Smooth muscle cell (in vitro differentiated cells): ENCODE measurements around the gene TERB1. TPM values are rescaled to one million over a fixed set of nuclear protein-coding genes. Genes with fewer than 3 reads are reported as not detected.

Experiments
- DNase-seq: peaks from one replicate; lab custom pipeline; 2025; ENCODE audit not compliant: unreplicated experiment; lab: John Stamatoyannopoulos, UW
- H2AFZ ChIP-seq: fragments of 200-600 bp; sonication (generic); 2 replicates; pipeline ENCODE4 v1.6.0; 2016; ENCODE audit warnings: antibody characterized with exemption, low read depth, mild to moderate bottlenecking
- H3F3A ChIP-seq: fragments of 200-600 bp; sonication (generic); 2 replicates; pipeline ENCODE4 v1.6.0; 2017; ENCODE audit warnings: antibody characterized with exemption, low read depth
- H3K27ac ChIP-seq: fragments of 200-600 bp; sonication (generic); 2 replicates; pipeline ENCODE4 v1.5.1; 2016; ENCODE audit warnings: low read depth, mild to moderate bottlenecking
- H3K27me3 ChIP-seq: fragments of 200-600 bp; sonication (generic); 2 replicates; pipeline ENCODE4 v1.6.1; 2016; ENCODE audit warnings: low read depth, mild to moderate bottlenecking
- H3K36me3 ChIP-seq: fragments of 200-600 bp; sonication (generic); 2 replicates; pipeline ENCODE4 v1.5.1; 2016; ENCODE audit warnings: low read depth
- H3K4me1 ChIP-seq: fragments of 200-600 bp; sonication (generic); 2 replicates; pipeline ENCODE4 v1.5.1; 2016; ENCODE audit warnings: low read depth
- H3K4me2 ChIP-seq: fragments of 200-600 bp; sonication (generic); 2 replicates; pipeline ENCODE4 v1.6.0; 2016; ENCODE audit warnings: mild to moderate bottlenecking
- H3K4me3 ChIP-seq: fragments of 200-600 bp; sonication (generic); 2 replicates; pipeline ENCODE4 v1.5.1; 2016; ENCODE audit warnings: mild to moderate bottlenecking
- H3K79me2 ChIP-seq: fragments of 200-600 bp; sonication (generic); 2 replicates; pipeline ENCODE4 v1.6.0; 2016; ENCODE audit warnings: low read depth, mild to moderate bottlenecking
- H3K9ac ChIP-seq: fragments of 200-600 bp; sonication (generic); 2 replicates; pipeline ENCODE4 v1.6.0; 2016; ENCODE audit warnings: low read depth
- H3K9me3 ChIP-seq: fragments of 200-600 bp; sonication (generic); replicated peaks from 2 replicates; pipeline ENCODE4 v1.5.1; 2016; ENCODE audit warnings: low read depth
- H4K20me1 ChIP-seq: fragments of 200-600 bp; sonication (generic); 2 replicates; pipeline ENCODE4 v1.6.0; 2016; ENCODE audit warnings: low read depth
- CTCF ChIP-seq: fragments of 200-600 bp; sonication (generic); IDR thresholded peaks from 2 replicates; pipeline ENCODE4 v1.5.1; 2017; ENCODE audit warnings: borderline replicate concordance, mild to moderate bottlenecking, antibody characterized with exemption; ENCODE audit not compliant: insufficient read depth, poor library complexity, severe bottlenecking
- WGBS: methylation state at CpG from one replicate; pipeline ENCODE4 v1.1.7; 2016; ENCODE audit warnings: low lambda C conversion rate; 5-methylcytosine and 5-hydroxymethylcytosine counted together
- polyA plus RNA-seq: library from polyadenylated mRNA; unstranded; fragments of >200 nt; fragmentation: Nextera tagmentation; extraction: Ambion mirVana; gene quantifications from 2 replicates; pipeline ENCODE4 v1.2.1, GENCODE V29; 2016
- total RNA-seq: library from RNA; depleted of rRNA; stranded (reverse); fragments of >200 nt; gene quantifications from 2 replicates; pipeline ENCODE4 v1.2.3, GENCODE V29; 2014

TERB1 gene
- total and polyA plus RNA-seq, 2 experiments from 2014 or later, result not detected

DNA sequence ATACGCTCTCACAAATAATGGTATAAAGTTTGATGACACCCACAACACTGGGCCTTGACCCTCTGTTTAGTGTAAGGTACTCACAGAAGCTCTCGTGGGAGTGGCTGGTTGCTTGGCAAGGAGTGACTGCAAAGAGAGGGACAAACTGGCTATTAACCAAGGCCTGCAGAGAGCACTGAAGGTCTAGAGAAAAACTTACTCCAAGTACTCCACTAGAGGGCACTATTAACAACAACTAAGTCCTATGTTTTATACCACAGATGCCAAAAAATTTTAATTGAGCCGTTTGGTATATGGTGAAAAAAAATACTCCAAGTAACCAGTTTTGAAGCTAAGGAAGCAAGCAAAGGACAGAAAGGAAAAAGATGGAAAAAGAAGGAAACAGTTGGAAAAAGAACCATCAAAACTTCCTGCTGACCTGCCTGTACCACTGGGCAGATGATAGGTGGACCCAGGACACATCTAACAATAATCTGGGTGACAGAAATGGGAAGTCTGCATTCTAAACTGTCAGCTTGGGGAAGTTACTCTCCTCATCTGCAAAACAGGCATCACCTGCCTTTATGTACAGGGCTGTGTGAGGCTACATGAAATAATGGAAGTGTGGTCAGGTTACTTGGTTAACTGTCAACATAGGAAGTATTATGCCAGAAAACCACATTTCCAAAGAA, 73.1 kb downstream of the TERB1 start:
- Histone ChIP-seq H3K36me3 (peaks cover 27% of the 10 kb centered on the region), H3K27ac (no peak overlapping the region), H4K20me1 (peaks cover 46% of the 10 kb centered on the region), H3K79me2 (no peaks in the 10 kb centered on the region), H3K9ac (no peak overlapping the region), H3K4me2 (no peak overlapping the region), H3K27me3 (no peaks in the 10 kb centered on the region), H3K4me3 (no peak overlapping the region), H3F3A (no peaks in the 10 kb centered on the region), H2AFZ (no peak overlapping the region), H3K9me3 (no peaks in the 10 kb centered on the region), H3K4me1 (no peaks in the 10 kb centered on the region)
- no peak for DNase-seq
- WGBS, result 70% methylated on average over 3 of the region's 3 CpGs
- peak; percentile 57 for TF ChIP-seq CTCF

DNA sequence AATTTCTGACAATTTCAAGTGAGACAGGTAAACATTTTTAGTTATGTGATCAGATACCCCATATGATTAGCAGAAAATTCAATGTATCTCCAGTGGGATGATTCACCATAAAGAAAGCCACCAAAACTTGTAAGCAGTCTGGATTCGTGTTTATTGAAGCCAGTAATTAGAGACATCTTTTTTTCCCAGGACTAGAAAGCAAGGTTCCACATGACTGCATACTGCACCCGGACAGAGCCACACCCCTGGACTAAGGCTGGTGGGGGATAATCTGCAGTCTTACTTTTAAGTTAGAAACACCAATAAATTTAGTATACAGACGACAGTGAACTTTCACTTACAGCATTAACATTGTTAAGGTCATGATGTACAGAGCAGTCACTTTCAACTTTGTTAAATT, 80.6 kb downstream of the TERB1 start:
- Histone ChIP-seq H3K36me3 (peaks cover 30% of the 10 kb centered on the region), H3K9me3 (no peaks in the 10 kb centered on the region), H4K20me1 (peaks cover 28% of the 10 kb centered on the region), H3K4me1 (no peaks in the 10 kb centered on the region), H3F3A (peaks cover 8% of the 10 kb centered on the region), H3K4me3 (no peak overlapping the region), H3K27me3 (no peaks in the 10 kb centered on the region), H3K27ac (peak overlapping the region; percentile 21), H3K79me2 (no peaks in the 10 kb centered on the region), H2AFZ (no peak overlapping the region), H3K9ac (no peak overlapping the region), H3K4me2 (no peak overlapping the region)
- WGBS, result 21% methylated on average over 3 of the region's 3 CpGs
- DNase-seq, result no peak
- TF ChIP-seq CTCF, result no peak

GRCh38 chr16:66719246-66719645, 82.1 kb downstream of the TERB1 start:
- peaks cover 8% of the 10 kb centered on the region for H3F3A ChIP-seq
- H3K9ac ChIP-seq, result no peak overlapping the region
- no peaks in the 10 kb centered on the region for H3K27me3 ChIP-seq
- H3K27ac ChIP-seq, result no peak overlapping the region
- no peak overlapping the region for H2AFZ ChIP-seq
- H4K20me1 ChIP-seq, result peaks cover 28% of the 10 kb centered on the region
- H3K4me2 ChIP-seq, result no peak overlapping the region
- no peak for DNase-seq
- H3K4me1 ChIP-seq, result no peaks in the 10 kb centered on the region
- no peak overlapping the region for H3K4me3 ChIP-seq
- H3K36me3 ChIP-seq, result peaks cover 22% of the 10 kb centered on the region
- H3K9me3 ChIP-seq, result no peaks in the 10 kb centered on the region
- no peaks in the 10 kb centered on the region for H3K79me2 ChIP-seq
- no peak for TF ChIP-seq CTCF
- 81% methylated on average over 4 of the region's 4 CpGs for WGBS

GRCh38 chr16:66717776-66718175, 83.6 kb downstream of the TERB1 start:
- Histone ChIP-seq H3F3A (peaks cover 8% of the 10 kb centered on the region), H3K4me3 (no peak overlapping the region), H3K4me2 (no peak overlapping the region), H3K9ac (no peak overlapping the region), H2AFZ (no peak overlapping the region), H3K9me3 (no peaks in the 10 kb centered on the region), H3K79me2 (no peaks in the 10 kb centered on the region), H3K4me1 (no peaks in the 10 kb centered on the region), H3K27me3 (no peaks in the 10 kb centered on the region), H3K27ac (no peak overlapping the region), H4K20me1 (peaks cover 22% of the 10 kb centered on the region), H3K36me3 (peaks cover 8% of the 10 kb centered on the region)
- 62% methylated on average over 4 of the region's 4 CpGs for WGBS
- no peak for DNase-seq
- no peak for TF ChIP-seq CTCF
